Esophagus squamous epithelium (tissue), 5 donors: Measurements from ENCODE around the gene SNAPC4. TPM values are rescaled to one million over a fixed set of nuclear protein-coding genes. Genes with fewer than 3 reads are reported as not detected.

Source experiments
- DNase-seq: peaks from one replicate; lab custom pipeline; 2025; lab: John Stamatoyannopoulos, UW
- H3K27ac ChIP-seq, 4 donors: fragments of 200-600 bp; sonication (generic); one replicate each; pipeline ENCODE4 v1.5.1; 2016 to 2019; ENCODE audit warnings: mild to moderate bottlenecking in 1 of 4
- H3K27me3 ChIP-seq, 4 donors: fragments of 200-600 bp; sonication (generic); 1 replicate in 3 of 4; 2 replicates in 1 of 4; pipeline versions ENCODE4 v1.5.1 to v1.6.0; 2017 to 2021; ENCODE audit warnings: antibody characterized with exemption in 1 of 4
- H3K36me3 ChIP-seq, 3 donors: fragments of 200-600 bp; sonication (generic); one replicate each; pipeline ENCODE4 v1.5.1; 2016 to 2019
- H3K4me1 ChIP-seq, 3 donors: fragments of 200-600 bp; sonication (generic); one replicate each; pipeline ENCODE4 v1.5.1; 2017 to 2019
- H3K4me3 ChIP-seq, 4 donors: fragments of 200-600 bp; sonication (generic); 1 replicate in 3 of 4; 2 replicates in 1 of 4; pipeline ENCODE4 v1.5.1; 2016 to 2019; ENCODE audit warnings: mild to moderate bottlenecking in 2 of 4, moderate library complexity in 1 of 4
- H3K9me3 ChIP-seq, 3 donors: fragments of 200-600 bp; sonication (generic); one replicate each; pipeline ENCODE4 v1.5.1; 2016 to 2019
- POLR2A ChIP-seq, 4 donors: fragments of 450-650 bp; IDR thresholded peaks; one replicate each; pipeline ENCODE4 v1.6.1; 2017; ENCODE audit warnings: antibody characterized with exemption in 4 of 4, mild to moderate bottlenecking in 4 of 4, moderate library complexity in 3 of 4
- WGBS, 2 donors: methylation state at CpG; one replicate each; pipeline ENCODE4 v1.1.5; 2018; 5-methylcytosine and 5-hydroxymethylcytosine counted together
- intact Hi-C: fragments of 100-400 bp; cut with DNase I; formaldehyde crosslinking; loops from one replicate; pipeline ENCODE4 v1.15.0; 2022
- total RNA-seq, 4 donors: library from RNA; depleted of rRNA; stranded (reverse); fragments of >200 nt; gene quantifications; one replicate each; pipeline ENCODE4 v1.1.0, GENCODE V29; 2016
- TF ChIP-seq, protein P1 (sequence below), 6 experiments: fragments of 450-650 bp in 4 of 6; fragments of 200-600 bp in 2 of 6; sonication (generic) in 2 of 6; IDR thresholded peaks; one replicate each; pipeline ENCODE4 v1.5.1; 2016 to 2019; ENCODE audit warnings: antibody characterized with exemption in 6 of 6, mild to moderate bottlenecking in 4 of 6, moderate library complexity in 4 of 6
- donor health status: DM: yes; HTN: yes; CAD: no.

SNAPC4 gene
- total RNA-seq, 4 donors from 2014 or later: 2.6 to 5.1 (median 4.5) TPM

DNA sequence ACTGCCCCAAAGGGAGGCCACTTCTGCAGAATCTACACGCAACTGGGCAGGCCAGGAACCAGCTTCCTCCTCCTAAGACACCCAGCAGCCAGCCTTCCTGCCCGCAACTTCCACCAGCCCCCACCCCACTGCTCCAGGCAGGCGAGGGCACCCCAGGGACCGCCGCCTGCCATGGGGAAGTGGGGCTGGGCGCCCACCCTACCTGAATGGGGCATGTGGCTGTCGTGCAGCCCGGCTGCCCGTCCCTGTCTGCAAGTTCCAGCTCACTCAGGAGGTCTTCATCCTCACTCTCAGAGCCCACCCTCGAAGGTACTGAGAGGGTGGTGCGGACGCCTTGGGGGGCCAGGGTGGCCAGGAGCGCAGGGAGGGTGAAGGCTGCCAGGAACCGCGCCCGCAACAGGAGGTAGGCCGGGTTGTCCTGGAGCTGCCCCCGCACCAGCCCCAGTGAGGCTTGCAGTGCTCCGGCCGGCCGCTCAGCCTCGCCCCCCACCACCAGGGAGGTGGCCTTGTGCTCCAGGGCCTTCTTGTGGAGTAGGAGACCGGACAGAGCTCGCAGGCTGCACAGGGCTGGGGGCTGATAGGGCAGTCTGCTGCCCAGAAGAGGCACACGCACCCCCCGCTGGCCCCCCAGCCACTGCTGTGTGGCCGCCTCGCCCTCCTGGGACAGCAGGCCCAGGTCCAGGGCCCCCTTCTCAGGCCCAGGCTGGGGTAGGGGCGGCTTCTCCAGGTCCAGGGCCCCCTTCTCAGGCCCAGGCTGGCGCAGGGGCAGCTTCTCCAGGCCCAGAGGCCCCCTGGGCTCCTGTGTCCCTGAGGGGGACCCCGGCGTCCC, 22.4 kb downstream of the SNAPC4 start:
- H3K4me3 ChIP-seq: no peak overlapping the region
- intact Hi-C loops: no loop called here
- TF ChIP-seq, protein P1, sequence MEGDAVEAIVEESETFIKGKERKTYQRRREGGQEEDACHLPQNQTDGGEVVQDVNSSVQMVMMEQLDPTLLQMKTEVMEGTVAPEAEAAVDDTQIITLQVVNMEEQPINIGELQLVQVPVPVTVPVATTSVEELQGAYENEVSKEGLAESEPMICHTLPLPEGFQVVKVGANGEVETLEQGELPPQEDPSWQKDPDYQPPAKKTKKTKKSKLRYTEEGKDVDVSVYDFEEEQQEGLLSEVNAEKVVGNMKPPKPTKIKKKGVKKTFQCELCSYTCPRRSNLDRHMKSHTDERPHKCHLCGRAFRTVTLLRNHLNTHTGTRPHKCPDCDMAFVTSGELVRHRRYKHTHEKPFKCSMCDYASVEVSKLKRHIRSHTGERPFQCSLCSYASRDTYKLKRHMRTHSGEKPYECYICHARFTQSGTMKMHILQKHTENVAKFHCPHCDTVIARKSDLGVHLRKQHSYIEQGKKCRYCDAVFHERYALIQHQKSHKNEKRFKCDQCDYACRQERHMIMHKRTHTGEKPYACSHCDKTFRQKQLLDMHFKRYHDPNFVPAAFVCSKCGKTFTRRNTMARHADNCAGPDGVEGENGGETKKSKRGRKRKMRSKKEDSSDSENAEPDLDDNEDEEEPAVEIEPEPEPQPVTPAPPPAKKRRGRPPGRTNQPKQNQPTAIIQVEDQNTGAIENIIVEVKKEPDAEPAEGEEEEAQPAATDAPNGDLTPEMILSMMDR (IDR thresholded peaks at IDR 0.05): no peak
- TF ChIP-seq POLR2A (IDR thresholded peaks at IDR 0.05): no peak
- no peak for DNase-seq
- no peaks in the 10 kb centered on the region for H3K27me3 ChIP-seq
- peaks cover 18 to 58% (median 18%) of the 10 kb centered on the region in 3 donors for H3K36me3 ChIP-seq
- no peaks in the 10 kb centered on the region for H3K9me3 ChIP-seq
- no CpG with 5 or more reads among the region's 32 CpGs for WGBS, 2 donors
- H3K27ac ChIP-seq: no peak overlapping the region
- H3K4me1 ChIP-seq: peaks cover 0 to 17% (median 3%) of the 10 kb centered on the region in 3 donors

DNA sequence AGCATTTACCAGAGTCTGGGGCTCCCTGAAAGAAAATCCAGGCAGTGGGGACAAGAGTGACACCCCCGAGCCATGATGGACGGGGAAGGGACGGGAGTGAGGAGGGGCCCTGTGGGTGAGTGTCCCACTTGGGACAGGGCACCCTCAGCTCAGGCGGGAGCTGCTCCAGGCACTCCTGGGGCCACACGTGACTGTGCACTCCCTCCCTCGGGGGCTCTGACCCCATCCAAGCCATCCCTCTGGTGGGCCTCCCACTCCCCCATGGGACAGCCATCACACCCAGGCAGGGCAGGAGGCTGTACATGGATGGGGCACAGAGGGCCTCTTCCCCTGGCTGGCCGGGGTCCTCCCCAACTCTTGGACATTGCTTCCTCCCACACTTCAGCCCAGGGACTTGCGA, 23.5 kb downstream of the SNAPC4 start:
- WGBS, 2 donors: 72 to 82% methylated on average over 3 to 5 of the region's 8 CpGs
- no peak overlapping the region for H3K4me3 ChIP-seq
- H3K4me1 ChIP-seq: peaks cover 0 to 26% (median 7%) of the 10 kb centered on the region in 3 donors
- intact Hi-C loops: no loop called here
- H3K9me3 ChIP-seq: no peaks in the 10 kb centered on the region
- no peaks in the 10 kb centered on the region for H3K27me3 ChIP-seq
- no peak for DNase-seq
- no peak overlapping the region for H3K27ac ChIP-seq
- TF ChIP-seq, protein P1 (IDR thresholded peaks at IDR 0.05): no peak
- no peak for TF ChIP-seq POLR2A (IDR thresholded peaks at IDR 0.05)
- H3K36me3 ChIP-seq: peaks cover 9 to 47% (median 14%) of the 10 kb centered on the region in 3 donors

DNA sequence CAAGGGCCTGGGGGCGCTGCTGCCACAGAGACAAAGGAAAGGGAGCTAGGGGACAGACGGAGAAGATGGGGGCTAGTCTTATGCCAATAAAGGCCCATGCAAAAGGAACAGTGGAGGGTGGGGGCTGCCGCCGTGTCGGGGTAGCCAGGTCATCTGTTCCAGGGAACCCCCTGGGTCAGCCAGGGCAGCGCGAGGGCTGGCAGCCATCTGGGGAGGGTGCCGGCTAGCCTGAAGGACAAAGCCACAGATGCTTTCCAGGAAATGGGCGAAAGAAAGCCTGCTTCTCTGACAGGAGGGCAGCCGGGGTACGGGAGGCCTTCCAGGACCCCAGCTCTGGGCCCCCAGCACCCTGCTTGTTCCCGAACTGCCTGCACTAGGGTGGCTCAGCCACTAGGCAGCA, 24.9 kb downstream of the SNAPC4 start:
- intact Hi-C loops: no loop called here
- peaks cover 8 to 33% (median 14%) of the 10 kb centered on the region in 3 donors for H3K36me3 ChIP-seq
- WGBS, 2 donors: 88 to 94% methylated on average over 7 to 10 of the region's 12 CpGs
- TF ChIP-seq, protein P1 (IDR thresholded peaks at IDR 0.05): no peak
- no peak for TF ChIP-seq POLR2A (IDR thresholded peaks at IDR 0.05)
- H3K4me3 ChIP-seq: no peak overlapping the region
- H3K9me3 ChIP-seq: no peaks in the 10 kb centered on the region
- DNase-seq: no peak
- H3K4me1 ChIP-seq: peaks cover 0 to 26% (median 7%) of the 10 kb centered on the region in 3 donors
- no peak overlapping the region for H3K27ac ChIP-seq
- no peaks in the 10 kb centered on the region for H3K27me3 ChIP-seq

DNA sequence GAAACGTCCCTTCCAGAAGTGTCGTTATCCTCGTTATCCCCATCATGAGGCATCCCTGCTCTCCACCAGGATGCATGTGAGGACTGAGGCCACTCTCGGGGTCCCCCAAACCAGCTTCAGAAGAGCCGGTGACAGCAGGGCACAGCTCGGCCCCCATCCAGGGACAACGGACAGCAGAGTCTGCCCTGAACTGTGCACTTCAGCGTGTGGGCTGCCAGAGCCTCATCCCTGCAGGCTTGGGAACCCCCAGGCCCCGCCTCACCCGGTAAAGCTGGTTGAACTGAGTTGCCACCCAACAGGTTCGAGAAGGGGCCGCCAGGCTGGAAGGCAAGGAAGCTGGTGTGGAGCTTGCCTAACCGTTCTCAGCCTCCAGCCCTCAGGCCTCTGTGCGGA, 25.8 kb downstream of the SNAPC4 start:
- no peak overlapping the region for H3K27ac ChIP-seq
- intact Hi-C loops: no loop called here
- 40 to 67% methylated on average over 1 of the region's 14 CpGs for WGBS, 2 donors
- no peak for TF ChIP-seq POLR2A (IDR thresholded peaks at IDR 0.05)
- TF ChIP-seq, protein P1 (IDR thresholded peaks at IDR 0.05): no peak
- no peak for DNase-seq
- H3K36me3 ChIP-seq: peaks cover 7 to 24% (median 8%) of the 10 kb centered on the region in 3 donors
- H3K4me1 ChIP-seq: peaks cover 0 to 26% (median 7%) of the 10 kb centered on the region in 3 donors
- H3K27me3 ChIP-seq: no peaks in the 10 kb centered on the region
- no peaks in the 10 kb centered on the region for H3K9me3 ChIP-seq
- no peak overlapping the region for H3K4me3 ChIP-seq
